H1 (cell line): Measurements from ENCODE around the gene SSH2. TPM values are rescaled to one million over a fixed set of nuclear protein-coding genes. Genes with fewer than 3 reads are reported as not detected.

Experiments used
- CTCF ChIA-PET: fragments of 300-600 bp; sonication (Branson Sonifier 250); formaldehyde crosslinking; loops from one replicate; lab custom pipeline; 2021; ENCODE audit not compliant: partially characterized antibody; lab: Charles Lee
- POLR2A ChIA-PET: fragments of 300-600 bp; sonication (Branson Sonifier 250); formaldehyde crosslinking; loops from one replicate; lab custom pipeline; 2021; ENCODE audit warnings: inconsistent platforms; ENCODE audit not compliant: partially characterized antibody; lab: Charles Lee
- DNase-seq, 2 experiments: peaks; one replicate each; pipeline versions ENCODE4 v3.0.0 to v3.0.0-alpha.2; 2010 to 2022; ENCODE audit warnings: low spot score in 2 of 2, low read depth in 1 of 2, mixed read lengths in 1 of 2
- FAIRE-seq: peaks from 2 replicates; lab custom pipeline; 2011; peaks lifted over from hg19 to GRCh38; lab: Jason Lieb, UNC
- H2AFZ ChIP-seq: 2 replicates; pipeline ENCODE4 v1.8.1; 2012; ENCODE audit warnings: low read length, inconsistent platforms
- H2AK5ac ChIP-seq: 2 replicates; pipeline ENCODE4 v1.6.1; 2013; ENCODE audit warnings: low read depth, low read length
- H2BK120ac ChIP-seq: replicated peaks from 2 replicates; pipeline ENCODE3; 2013; ENCODE audit warnings: low read depth, low read length, inconsistent platforms
- H2BK12ac ChIP-seq: 2 replicates; pipeline ENCODE4 v1.6.1; 2013; ENCODE audit warnings: low read depth, low read length
- H2BK15ac ChIP-seq: 2 replicates; pipeline ENCODE4 v1.6.1; 2013; ENCODE audit warnings: low read length
- H2BK20ac ChIP-seq: 2 replicates; pipeline ENCODE4 v1.6.1; 2013; ENCODE audit warnings: low read length
- H2BK5ac ChIP-seq: 2 replicates; pipeline ENCODE4 v1.6.1; 2013; ENCODE audit warnings: low read depth, low read length
- H3K14ac ChIP-seq: 2 replicates; pipeline ENCODE4 v1.6.1; 2013; ENCODE audit warnings: inconsistent platforms; ENCODE audit not compliant: insufficient read length
- H3K18ac ChIP-seq: 2 replicates; pipeline ENCODE4 v1.6.1; 2013; ENCODE audit warnings: low read length; ENCODE audit errors: extremely low read depth
- H3K23ac ChIP-seq: 2 replicates; pipeline ENCODE4 v1.6.1; 2013; ENCODE audit warnings: inconsistent platforms; ENCODE audit not compliant: insufficient read length
- H3K23me2 ChIP-seq: 2 replicates; pipeline ENCODE4 v1.6.1; 2013; ENCODE audit warnings: low read depth, low read length
- H3K27ac ChIP-seq: 2 replicates; pipeline ENCODE4 v1.6.1; 2011; ENCODE audit warnings: low read depth, low read length, inconsistent platforms
- H3K27me3 ChIP-seq, 4 experiments: replicated peaks in 1 of 4; 1 replicate in 1 of 4; 2 replicates in 3 of 4; pipeline versions ENCODE4 v1.6.1 to v1.8.1; 2011 to 2013; ENCODE audit warnings: low read length in 3 of 4, mild to moderate bottlenecking in 3 of 4, inconsistent platforms in 2 of 4, mixed read lengths in 2 of 4, moderate library complexity in 1 of 4; ENCODE audit not compliant: control insufficient read depth in 3 of 4, insufficient read depth in 3 of 4; ENCODE audit errors: extremely low read depth in 1 of 4
- H3K36me3 ChIP-seq, 4 experiments: 2 replicates each; pipeline versions ENCODE4 v1.6.1 to v1.8.1; 2011 to 2013; ENCODE audit warnings: mild to moderate bottlenecking in 4 of 4, low read length in 3 of 4, moderate library complexity in 2 of 4, control low read depth in 1 of 4, inconsistent platforms in 1 of 4; ENCODE audit not compliant: insufficient read depth in 4 of 4, control insufficient read depth in 2 of 4
- H3K4ac ChIP-seq: replicated peaks from 2 replicates; pipeline ENCODE3; 2013; ENCODE audit warnings: low read length, low read depth, mixed read lengths, inconsistent platforms; ENCODE audit not compliant: insufficient read length
- H3K4me1 ChIP-seq, 4 experiments: replicated peaks in 1 of 4; 1 replicate in 1 of 4; 2 replicates in 3 of 4; pipeline versions ENCODE4 v1.6.1 to v1.8.1; 2011 to 2013; ENCODE audit warnings: low read length in 3 of 4, inconsistent platforms in 2 of 4, mixed read lengths in 1 of 4; ENCODE audit not compliant: insufficient read depth in 4 of 4, control insufficient read depth in 3 of 4
- H3K4me2 ChIP-seq, 2 experiments: 2 replicates each; pipeline versions ENCODE4 v1.6.1 to v1.8.1; 2011 to 2013; ENCODE audit warnings: low read depth in 2 of 2, low read length in 2 of 2, control low read depth in 1 of 2, inconsistent platforms in 1 of 2, mild to moderate bottlenecking in 1 of 2; ENCODE audit not compliant: insufficient read depth in 1 of 2
- H3K4me3 ChIP-seq, 4 experiments: fragments of 200-600, 300-600 bp in 1 of 4; sonication (generic), shearing (Covaris generic), sonication (Bioruptor Twin) in 1 of 4; 2 replicates each; pipeline versions ENCODE4 v1.5.1 to v1.8.1; 2011 to 2016; ENCODE audit warnings: low read length in 4 of 4, low read depth in 3 of 4, control low read depth in 2 of 4, inconsistent platforms in 2 of 4, mild to moderate bottlenecking in 2 of 4, mixed read lengths in 1 of 4, moderate library complexity in 1 of 4; ENCODE audit not compliant: insufficient read depth in 2 of 4; ENCODE audit errors: extremely low read depth in 1 of 4
- H3K56ac ChIP-seq: replicated peaks from 2 replicates; pipeline ENCODE3; 2013; ENCODE audit warnings: low read depth, mild to moderate bottlenecking, mixed read lengths, low read length, inconsistent platforms; ENCODE audit not compliant: insufficient read length
- H3K79me1 ChIP-seq: 2 replicates; pipeline ENCODE4 v1.6.1; 2013; ENCODE audit warnings: low read depth, low read length, control low read depth
- H3K79me2 ChIP-seq, 2 experiments: 2 replicates each; pipeline versions ENCODE4 v1.6.1 to v1.8.1; 2012 to 2013; ENCODE audit warnings: low read length in 2 of 2, mild to moderate bottlenecking in 2 of 2, inconsistent platforms in 1 of 2; ENCODE audit not compliant: insufficient read depth in 2 of 2, control insufficient read depth in 1 of 2
- H3K9ac ChIP-seq, 4 experiments: replicated peaks in 1 of 4; 1 replicate in 1 of 4; 2 replicates in 3 of 4; pipeline versions ENCODE4 v1.6.1 to v1.8.1; 2011 to 2013; ENCODE audit warnings: low read depth in 3 of 4, low read length in 3 of 4, control low read depth in 2 of 4, mild to moderate bottlenecking in 2 of 4, moderate library complexity in 2 of 4, inconsistent platforms in 1 of 4; ENCODE audit errors: extremely low read depth in 1 of 4
- H3K9me3 ChIP-seq, 2 experiments: 2 replicates each; pipeline versions ENCODE4 v1.6.1 to v1.8.1; 2012 to 2013; ENCODE audit warnings: mild to moderate bottlenecking in 2 of 2, moderate library complexity in 2 of 2, control low read depth in 1 of 2, inconsistent platforms in 1 of 2, low read depth in 1 of 2, low read length in 1 of 2, mixed read lengths in 1 of 2; ENCODE audit not compliant: insufficient read depth in 2 of 2
- H4K20me1 ChIP-seq, 2 experiments: replicated peaks in 1 of 2; 2 replicates each; pipeline versions ENCODE3 to v1.8.1; 2011 to 2013; ENCODE audit warnings: inconsistent platforms in 2 of 2, low read length in 2 of 2, mild to moderate bottlenecking in 1 of 2; ENCODE audit not compliant: insufficient read depth in 2 of 2, control insufficient read depth in 1 of 2
- H4K5ac ChIP-seq: 2 replicates; pipeline ENCODE4 v1.6.1; 2013; ENCODE audit warnings: low read length, low read depth, mixed read lengths, inconsistent platforms; ENCODE audit not compliant: insufficient read length
- H4K8ac ChIP-seq: 2 replicates; pipeline ENCODE4 v1.8.0; 2013; ENCODE audit warnings: mild to moderate bottlenecking, moderate library complexity, low read length, inconsistent platforms; ENCODE audit not compliant: insufficient read depth; ENCODE audit errors: extremely low read depth
- H4K91ac ChIP-seq: replicated peaks from 2 replicates; pipeline ENCODE3; 2013; ENCODE audit warnings: low read length, mixed read lengths, inconsistent platforms; ENCODE audit not compliant: insufficient read length
- CEBPB ChIP-seq: IDR thresholded peaks from 2 replicates; pipeline ENCODE4 v1.6.1; 2012; ENCODE audit warnings: low read depth, low read length
- KDM4A ChIP-seq: IDR thresholded peaks from one replicate; pipeline ENCODE4 v1.7.1; 2012; ENCODE audit warnings: low read depth, mild to moderate bottlenecking, moderate library complexity, low read length, inconsistent platforms; ENCODE audit not compliant: severe bottlenecking
- WGBS, 2 experiments: shearing (Covaris generic) in 1 of 2; methylation state at CpG; one replicate each; pipeline versions ENCODE4 v1.1.6 to v1.1.7; 2013 to 2015; ENCODE audit warnings: low lambda C conversion rate in 2 of 2, mixed read lengths in 2 of 2, inconsistent platforms in 1 of 2, low coverage in 1 of 2, missing lambda C conversion rate in 1 of 2; ENCODE audit not compliant: insufficient replicate concordance in 2 of 2, insufficient coverage in 1 of 2, insufficient read length in 1 of 2; ENCODE audit errors: extremely low coverage in 1 of 2, missing lambda C conversion rate in 1 of 2; 5-methylcytosine and 5-hydroxymethylcytosine counted together
- polyA plus RNA-seq, 7 experiments: library from polyadenylated mRNA; depleted of rRNA in 3 of 7; stranded (reverse) in 5 of 7; unstranded in 2 of 7; fragments of >200 nt in 5 of 7; fragments of 200-250 nt in 2 of 7; gene quantifications; 1 replicate in 5 of 7; 2 replicates in 1 of 7; 4 replicates in 1 of 7; pipeline versions ENCODE4 v1.2.1 to v1.2.3, GENCODE V29; 2011 to 2013; ENCODE audit warnings: missing spikeins in 2 of 7, mixed read lengths in 2 of 7
- total RNA-seq: library from RNA; stranded (reverse); fragmentation: NEBNext Ultra II Directional; extraction: Animal tissue kit (Norgen Biotek cat#: 25700); gene quantifications from 2 replicates; pipeline ENCODE4 v1.2.1, GENCODE V29; 2021

Gene SSH2
- total and polyA plus RNA-seq, 2 of the 8 experiments (the other 6 are each of a cell fraction or from before 2014, with no cell fraction given) = 5.2 to 15.9 TPM

GRCh38 chr17:29618272-29619065 is 311.6 kb downstream of the SSH2 start:
- no peak overlapping the region for H2BK20ac ChIP-seq
- TF ChIP-seq CEBPB (no peak), KDM4A (peak; percentile 66)
- no peak overlapping the region for H3K9ac ChIP-seq
- H3K4me3 ChIP-seq = peak overlapping the region in 3 of 4 experiments; percentile 12 to 60 (median 29); a peak in 6 of 8 replicates
- H3K56ac ChIP-seq = no peak overlapping the region
- FAIRE-seq = no peak
- no peak overlapping the region; the same call in 1 of the 2 replicates for H2BK5ac ChIP-seq
- peaks cover 17 to 53% (median 42%) of the 10 kb centered on the region in 4 experiments for H3K4me1 ChIP-seq
- peak overlapping the region; percentile 61; the same call in 1 of the 2 replicates for H2BK15ac ChIP-seq
- H4K20me1 ChIP-seq = peaks cover 5 to 6% of the 10 kb centered on the region in 2 experiments
- ChIA-PET CTCF (interaction anchor here (0.6 to 13.1 kb wide), 36 partner anchors 8 to 477 kb away, joined by 3 to 193 read pairs (median 4); partner anchors contain the start of genes ABHD15, ANKRD13B and TP53I13), POLR2A (interaction anchor here (1.0 to 4.3 kb wide), 4 partner anchors 10 to 466 kb away, joined by 4 to 30 read pairs (median 6); partner anchors contain the start of gene ANKRD13B)
- H4K8ac ChIP-seq = peak overlapping the region; percentile 87; the same call in 1 of the 2 replicates
- H3K18ac ChIP-seq = peak overlapping the region; percentile 71
- H3K4me2 ChIP-seq = peak overlapping the region; percentile 90 to 96
- no peak for DNase-seq
- peak overlapping the region; percentile 26; the same call in 1 of the 2 replicates for H2AK5ac ChIP-seq
- 43% methylated on average over 21 of the region's 22 CpGs; no CpG with 5 or more reads in 1 of the 2 experiments for WGBS, 2 experiments
- H3K14ac ChIP-seq = no peak overlapping the region
- no peak overlapping the region for H3K4ac ChIP-seq
- H3K23me2 ChIP-seq = peaks cover 24% of the 10 kb centered on the region
- H3K23ac ChIP-seq = no peak overlapping the region
- H2BK120ac ChIP-seq = no peak overlapping the region
- H3K79me2 ChIP-seq = no peaks in the 10 kb centered on the region
- no peaks in the 10 kb centered on the region for H3K36me3 ChIP-seq
- H3K79me1 ChIP-seq = no peaks in the 10 kb centered on the region
- H3K27ac ChIP-seq = no peak overlapping the region
- peak overlapping the region; percentile 60; the same call in 1 of the 2 replicates for H2BK12ac ChIP-seq
- no peak overlapping the region for H4K5ac ChIP-seq
- H2AFZ ChIP-seq = no peak overlapping the region
- H3K9me3 ChIP-seq = no peaks in the 10 kb centered on the region
- H4K91ac ChIP-seq = peak overlapping the region; percentile 30
- H3K27me3 ChIP-seq = peaks cover 22 to 79% (median 60%) of the 10 kb centered on the region in 4 experiments
